Activated CD4-positive, alpha-beta T cell treated with anti-CD3 and anti-CD28 coated beads, Interleukin-2, amount 50 U/mL, for 48 hours (primary cell): ENCODE measurements around the gene TLNRD1.
"Not testable (repeated sequence)": the region's sequence is repeated elsewhere in the genome, so short reads cannot be mapped to it uniquely, and the experiment has no call there.

ENCODE experiments used
- DNase-seq, 2 experiments: peaks; one replicate each; pipeline ENCODE4 v3.0.0-alpha.2; 2020

Gene TLNRD1

GRCh38 chr15:81000624-81001151 is at the start of gene TLNRD1:
Gene TLNRD1 (plus strand): TSS chr15:81000923. CDS start chr15:81002272, 1,349 bp downstream.
- peak; percentile 85 to 88 for DNase-seq

- DNase-seq, result no peak
These were observed 48.8 kb upstream of the TLNRD1 start for GRCh38 chr15:80951941-80952340.

- DNase-seq, result no peak
These were observed 47.4 kb upstream of the TLNRD1 start for GRCh38 chr15:80953001-80953952.

GRCh38 chr15:80953953-80954778 is 46.6 kb upstream of the TLNRD1 start:
- no peak for DNase-seq

- peak; percentile 54 to 68 for DNase-seq
These were observed 44.9 kb upstream of the TLNRD1 start for GRCh38 chr15:80955571-80956452.

GRCh38 chr15:80957556-80957955 is 43.2 kb upstream of the TLNRD1 start:
- no peak for DNase-seq

GRCh38 chr15:80957976-80958375 is 42.7 kb upstream of the TLNRD1 start:
- DNase-seq, result no peak

GRCh38 chr15:80958818-80959495 is 41.8 kb upstream of the TLNRD1 start:
- DNase-seq, result no peak

- not testable (repeated sequence) for DNase-seq
These were observed 35.3 kb upstream of the TLNRD1 start for GRCh38 chr15:80965454-80965853.

- no peak for DNase-seq
These were observed 34.1 kb upstream of the TLNRD1 start for GRCh38 chr15:80966431-80967197.

- no peak for DNase-seq
These were observed 33.3 kb upstream of the TLNRD1 start for GRCh38 chr15:80967451-80967850.

- no peak for DNase-seq
These were observed 32.7 kb upstream of the TLNRD1 start for GRCh38 chr15:80967991-80968510.

- DNase-seq, result no peak
These were observed 31.4 kb upstream of the TLNRD1 start for GRCh38 chr15:80969316-80969715.

- peak; percentile 58 to 68 for DNase-seq
These were observed 30.6 kb upstream of the TLNRD1 start for GRCh38 chr15:80970018-80970657.

- no peak for DNase-seq
These were observed 30.1 kb upstream of the TLNRD1 start for GRCh38 chr15:80970658-80971057.

- DNase-seq, result no peak
These were observed 29.6 kb upstream of the TLNRD1 start for GRCh38 chr15:80971143-80971542.

- no peak for DNase-seq
These were observed 28.4 kb upstream of the TLNRD1 start for GRCh38 chr15:80972276-80972675.

GRCh38 chr15:80974914-80975313 is 25.8 kb upstream of the TLNRD1 start:
- peak; percentile 13 to 15 for DNase-seq

GRCh38 chr15:80976851-80977250 is 23.9 kb upstream of the TLNRD1 start:
- DNase-seq, result no peak

GRCh38 chr15:80977627-80978036 is 23.1 kb upstream of the TLNRD1 start:
- DNase-seq, result peak; percentile 47 to 59
